OCI-LY7 (cell line): ENCODE measurements around the gene CD300LF. TPM values are rescaled to one million over a fixed set of nuclear protein-coding genes. Genes with fewer than 3 reads are reported as not detected.

Experiments
- BruUV-seq: library from RNA; stranded (reverse); fragments of 400-500 nt; replicated peaks from 2 replicates; lab custom pipeline; 2021; lab: Mats Ljungman, UMichigan
- CTCF ChIA-PET: fragments of 300-600 bp; sonication (Branson Sonifier 250); formaldehyde crosslinking; loops from one replicate; lab custom pipeline; 2022; ENCODE audit warnings: antibody characterized with exemption; ENCODE audit not compliant: unreplicated experiment; lab: Charles Lee
- POLR2A ChIA-PET: fragments of 300-600 bp; sonication (Branson Sonifier 250); formaldehyde crosslinking; loops from one replicate; lab custom pipeline; 2022; ENCODE audit warnings: antibody characterized with exemption; lab: Charles Lee
- DNase-seq: peaks from one replicate; pipeline ENCODE4 v3.0.0-alpha.2; 2015; ENCODE audit warnings: low spot score
- H2AFZ ChIP-seq: fragments of 200-600 bp; sonication (generic), shearing (Covaris generic); 2 replicates; pipeline ENCODE4 v1.6.1; 2014; ENCODE audit warnings: mild to moderate bottlenecking, antibody characterized with exemption, low read length, moderate library complexity
- H3K27ac ChIP-seq: fragments of 200-600 bp; sonication (generic); 2 replicates; pipeline ENCODE4 v1.5.1; 2014; ENCODE audit warnings: mixed run types, low read depth, mild to moderate bottlenecking, moderate library complexity, low read length, inconsistent platforms; ENCODE audit not compliant: poor library complexity, severe bottlenecking
- H3K36me3 ChIP-seq: fragments of 200-600 bp; sonication (generic); 2 replicates; pipeline ENCODE4 v1.6.1; 2014; ENCODE audit warnings: mild to moderate bottlenecking, antibody characterized with exemption, low read length, moderate library complexity, mixed read lengths; ENCODE audit not compliant: insufficient read depth
- H3K4me1 ChIP-seq: fragments of 200-600 bp; sonication (generic); 2 replicates; pipeline ENCODE4 v1.5.1; 2014; ENCODE audit warnings: mild to moderate bottlenecking, low read length; ENCODE audit not compliant: insufficient read depth, poor library complexity, severe bottlenecking
- H3K4me2 ChIP-seq: fragments of 200-600 bp; sonication (generic); 2 replicates; pipeline ENCODE4 v1.6.1; 2014; ENCODE audit warnings: mild to moderate bottlenecking, low read length
- H3K4me3 ChIP-seq: fragments of 200-600 bp; sonication (generic); 2 replicates; pipeline ENCODE4 v1.5.1; 2014; ENCODE audit warnings: mild to moderate bottlenecking, low read depth, low read length; ENCODE audit not compliant: poor library complexity, severe bottlenecking
- H3K79me2 ChIP-seq: fragments of 200-600 bp; sonication (generic); 2 replicates; pipeline ENCODE4 v1.6.1; 2016; ENCODE audit warnings: low read depth, mild to moderate bottlenecking, low read length, moderate library complexity, mixed read lengths; ENCODE audit not compliant: insufficient read depth
- H3K9me2 ChIP-seq: fragments of 200-600 bp; sonication (generic); 2 replicates; pipeline ENCODE4 v1.6.1; 2016; ENCODE audit warnings: mild to moderate bottlenecking, low read length, mixed read lengths; ENCODE audit not compliant: insufficient read depth
- H3K9me3 ChIP-seq: fragments of 200-600 bp; sonication (generic); 2 replicates; pipeline ENCODE4 v1.6.1; 2014; ENCODE audit warnings: mild to moderate bottlenecking, mixed run types, low read length, mixed read lengths
- H4K20me1 ChIP-seq: fragments of 200-600 bp; sonication (generic); 2 replicates; pipeline ENCODE4 v1.6.1; 2014; ENCODE audit warnings: mild to moderate bottlenecking, antibody characterized with exemption, low read length, moderate library complexity, mixed read lengths; ENCODE audit not compliant: insufficient read depth
- EZH2phosphoT487 ChIP-seq: fragments of 200-600 bp; sonication (generic); IDR thresholded peaks from 2 replicates; pipeline ENCODE4 v1.6.1; 2018; ENCODE audit warnings: low read depth, borderline replicate concordance, mild to moderate bottlenecking, mixed run types, antibody characterized with exemption, low read length, moderate library complexity, mixed read lengths
- intact Hi-C: fragments of 100-400 bp; cut with micrococcal nuclease; formaldehyde crosslinking; loops from one replicate; pipeline ENCODE4 v1.10.0; 2022; ENCODE audit not compliant: unreplicated experiment
- total RNA-seq, 2 experiments: library from RNA; depleted of rRNA in 1 of 2; stranded (reverse); fragments of >200 nt in 1 of 2; shearing (Covaris generic) in 1 of 2; gene quantifications; 2 replicates each; pipeline ENCODE4 v1.2.3, GENCODE V29; 2014 to 2022
- TF ChIP-seq, protein P1 (sequence below): fragments of 200-600 bp; sonication (generic); conservative IDR thresholded peaks from 2 replicates; pipeline ENCODE4 v1.5.1; 2014; ENCODE audit warnings: mild to moderate bottlenecking, antibody characterized with exemption, low read length, moderate library complexity, mixed read lengths

CD300LF gene
- total RNA-seq, 2 experiments from 2014 or later: not detected

DNA sequence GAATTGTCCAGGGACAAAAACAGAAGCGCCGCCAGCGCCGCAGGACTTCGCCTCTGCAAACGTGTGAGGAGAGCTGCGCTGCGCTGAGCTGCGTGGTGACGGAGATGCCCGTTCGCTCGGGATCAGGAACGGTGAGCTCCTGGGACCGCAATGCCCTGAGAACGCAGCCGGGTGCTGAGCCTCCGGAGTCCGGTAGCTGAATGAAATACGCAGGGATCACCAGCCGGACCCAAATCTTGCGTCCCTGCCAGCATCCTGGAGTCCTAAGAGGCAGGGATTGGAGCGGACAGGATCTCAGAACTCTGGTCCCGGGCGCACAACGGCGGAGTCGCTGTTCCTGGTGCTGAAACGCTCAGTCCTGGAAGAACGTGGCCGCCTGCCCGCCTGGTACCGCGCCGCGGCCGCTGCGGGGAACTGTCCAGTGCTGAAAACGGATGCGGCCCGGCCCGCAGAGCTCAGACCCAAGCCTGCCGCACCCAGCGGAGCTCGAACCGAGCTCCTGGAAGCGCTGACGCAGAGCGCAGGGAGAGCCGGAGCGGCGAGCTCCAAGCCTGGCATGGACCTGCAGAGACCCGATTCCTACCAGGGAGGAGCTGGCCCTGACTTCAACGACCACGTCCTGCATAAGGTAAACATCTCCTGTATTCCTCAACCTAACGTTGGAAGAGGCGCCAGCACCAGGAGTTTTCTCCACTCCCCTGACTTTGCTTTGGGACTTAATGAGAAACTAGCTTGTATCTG, 41.5 kb downstream of the CD300LF start:
- Histone ChIP-seq H3K9me3 (no peaks in the 10 kb centered on the region), H3K79me2 (no peaks in the 10 kb centered on the region), H3K9me2 (no peaks in the 10 kb centered on the region), H3K27ac (no peak overlapping the region), H2AFZ (no peak overlapping the region), H3K4me1 (no peaks in the 10 kb centered on the region), H4K20me1 (no peaks in the 10 kb centered on the region), H3K4me2 (no peak overlapping the region), H3K36me3 (no peaks in the 10 kb centered on the region), H3K4me3 (no peak overlapping the region)
- TF ChIP-seq EZH2phosphoT487: no peak
- TF ChIP-seq, protein P1, sequence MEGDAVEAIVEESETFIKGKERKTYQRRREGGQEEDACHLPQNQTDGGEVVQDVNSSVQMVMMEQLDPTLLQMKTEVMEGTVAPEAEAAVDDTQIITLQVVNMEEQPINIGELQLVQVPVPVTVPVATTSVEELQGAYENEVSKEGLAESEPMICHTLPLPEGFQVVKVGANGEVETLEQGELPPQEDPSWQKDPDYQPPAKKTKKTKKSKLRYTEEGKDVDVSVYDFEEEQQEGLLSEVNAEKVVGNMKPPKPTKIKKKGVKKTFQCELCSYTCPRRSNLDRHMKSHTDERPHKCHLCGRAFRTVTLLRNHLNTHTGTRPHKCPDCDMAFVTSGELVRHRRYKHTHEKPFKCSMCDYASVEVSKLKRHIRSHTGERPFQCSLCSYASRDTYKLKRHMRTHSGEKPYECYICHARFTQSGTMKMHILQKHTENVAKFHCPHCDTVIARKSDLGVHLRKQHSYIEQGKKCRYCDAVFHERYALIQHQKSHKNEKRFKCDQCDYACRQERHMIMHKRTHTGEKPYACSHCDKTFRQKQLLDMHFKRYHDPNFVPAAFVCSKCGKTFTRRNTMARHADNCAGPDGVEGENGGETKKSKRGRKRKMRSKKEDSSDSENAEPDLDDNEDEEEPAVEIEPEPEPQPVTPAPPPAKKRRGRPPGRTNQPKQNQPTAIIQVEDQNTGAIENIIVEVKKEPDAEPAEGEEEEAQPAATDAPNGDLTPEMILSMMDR: no peak
- DNase-seq: no peak
- CTCF ChIA-PET: interaction anchor here (1.2 kb wide), 1 partner anchor 65 kb away, joined by 4 read pairs; no protein-coding TSS in a partner anchor
- BruUV-seq: no TSS peak
- intact Hi-C loops: no loop called here
- POLR2A ChIA-PET: no interaction called here

DNA sequence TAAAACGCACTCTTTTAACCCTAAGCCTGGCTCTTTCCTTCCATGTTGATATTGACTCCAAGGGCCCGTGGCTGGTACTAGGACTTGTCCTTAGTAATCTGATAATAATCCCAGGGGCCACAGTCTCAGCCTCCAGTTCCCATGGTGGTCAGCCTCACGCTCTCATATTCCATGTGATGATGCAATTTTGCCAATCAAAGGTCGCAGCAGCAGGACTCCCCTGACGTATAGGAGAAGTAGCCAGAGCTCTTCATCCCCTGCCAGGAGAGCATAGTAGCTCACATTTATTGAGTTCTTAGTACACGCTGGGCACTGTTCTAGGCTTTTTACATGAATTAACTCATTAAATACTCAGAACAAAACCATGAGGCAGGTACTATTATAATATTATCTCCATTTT, 42.4 kb downstream of the CD300LF start:
- TF ChIP-seq, protein P1: no peak
- TF ChIP-seq EZH2phosphoT487: no peak
- Histone ChIP-seq H3K36me3 (no peaks in the 10 kb centered on the region), H3K4me3 (no peak overlapping the region), H3K79me2 (no peaks in the 10 kb centered on the region), H3K4me2 (no peak overlapping the region), H3K9me2 (no peaks in the 10 kb centered on the region), H3K4me1 (no peaks in the 10 kb centered on the region), H2AFZ (no peak overlapping the region), H4K20me1 (no peaks in the 10 kb centered on the region), H3K27ac (no peak overlapping the region), H3K9me3 (no peaks in the 10 kb centered on the region)
- intact Hi-C loops: no loop called here
- POLR2A ChIA-PET: no interaction called here
- CTCF ChIA-PET: no interaction called here
- DNase-seq: no peak
- no TSS peak for BruUV-seq

DNA sequence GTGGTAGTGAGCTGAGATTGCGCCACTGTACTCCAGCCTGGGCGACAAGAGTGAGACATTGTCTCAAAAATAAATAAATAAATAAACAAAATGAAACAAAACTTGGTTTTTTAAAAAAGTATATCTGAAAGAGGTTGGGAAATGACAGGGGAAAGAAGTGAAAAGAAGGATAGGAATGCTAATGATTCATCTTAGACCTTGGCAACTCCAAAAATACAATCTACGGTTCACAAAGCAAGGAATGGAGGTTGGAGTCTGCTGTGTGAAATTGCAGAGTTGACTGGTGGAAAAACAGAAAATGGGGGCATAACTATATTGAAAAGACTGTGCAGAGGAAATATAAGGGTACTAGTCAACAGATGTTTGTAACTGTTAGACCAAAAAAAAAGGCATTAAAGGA, 49.2 kb downstream of the CD300LF start:
- CTCF ChIA-PET: interaction anchor here (0.6 kb wide), 1 partner anchor 75 kb away, joined by 3 read pairs; no protein-coding TSS in a partner anchor
- no TSS peak for BruUV-seq
- no peaks in the 10 kb centered on the region for H3K79me2 ChIP-seq
- TF ChIP-seq, protein P1: no peak
- no peak for TF ChIP-seq EZH2phosphoT487
- no peaks in the 10 kb centered on the region for H3K36me3 ChIP-seq
- H3K9me2 ChIP-seq: no peaks in the 10 kb centered on the region
- no peaks in the 10 kb centered on the region for H4K20me1 ChIP-seq
- no peaks in the 10 kb centered on the region for H3K9me3 ChIP-seq
- H3K4me1 ChIP-seq: no peaks in the 10 kb centered on the region
- H3K4me3 ChIP-seq: no peak overlapping the region
- POLR2A ChIA-PET: interaction anchor here (1.7 kb wide), 1 partner anchor 11 kb away, joined by 7 read pairs; no protein-coding TSS in a partner anchor
- H3K4me2 ChIP-seq: no peak overlapping the region
- H2AFZ ChIP-seq: no peak overlapping the region
- no peak for DNase-seq
- H3K27ac ChIP-seq: no peak overlapping the region
- intact Hi-C loops: no loop called here
